ENCODE measurements around the gene TRIM32. TPM values are rescaled to one million over a fixed set of nuclear protein-coding genes. Genes with fewer than 3 reads are reported as not detected.

TRIM32 gene
- total RNA-seq, 1 donor from 2014 or later = 33.7 TPM

DNA sequence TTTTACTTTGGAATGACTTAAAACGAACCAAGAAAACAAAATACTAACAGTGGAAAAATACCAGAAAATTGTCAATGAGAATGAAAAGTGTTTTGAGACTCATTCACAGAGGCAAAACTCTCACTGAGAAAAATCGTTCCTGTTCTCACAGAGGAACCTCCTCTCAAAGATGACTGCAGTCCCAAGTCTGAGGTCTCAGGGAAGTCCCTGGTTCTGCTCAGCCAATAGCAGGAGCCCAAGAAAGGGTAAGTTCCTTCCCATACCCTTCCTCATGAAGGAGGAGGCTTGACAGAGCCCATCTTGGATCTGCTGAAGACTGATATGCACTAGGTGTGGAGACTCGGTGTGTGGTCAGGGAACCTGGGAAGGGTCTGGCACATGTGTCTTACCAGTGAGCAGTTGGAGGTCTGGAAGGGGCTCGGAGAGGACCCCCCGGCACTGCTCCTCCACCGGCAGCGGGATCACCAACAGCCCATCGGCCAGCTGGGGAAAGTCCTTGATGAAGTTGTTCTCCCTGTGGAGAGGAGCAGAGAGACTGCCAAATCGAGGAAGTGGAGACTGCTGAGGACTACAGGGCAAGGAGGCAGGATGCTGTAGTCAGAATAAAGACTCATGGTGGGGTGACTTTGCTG is 46.0 kb downstream of the TRIM32 start:
- TF ChIP-seq, protein P1, sequence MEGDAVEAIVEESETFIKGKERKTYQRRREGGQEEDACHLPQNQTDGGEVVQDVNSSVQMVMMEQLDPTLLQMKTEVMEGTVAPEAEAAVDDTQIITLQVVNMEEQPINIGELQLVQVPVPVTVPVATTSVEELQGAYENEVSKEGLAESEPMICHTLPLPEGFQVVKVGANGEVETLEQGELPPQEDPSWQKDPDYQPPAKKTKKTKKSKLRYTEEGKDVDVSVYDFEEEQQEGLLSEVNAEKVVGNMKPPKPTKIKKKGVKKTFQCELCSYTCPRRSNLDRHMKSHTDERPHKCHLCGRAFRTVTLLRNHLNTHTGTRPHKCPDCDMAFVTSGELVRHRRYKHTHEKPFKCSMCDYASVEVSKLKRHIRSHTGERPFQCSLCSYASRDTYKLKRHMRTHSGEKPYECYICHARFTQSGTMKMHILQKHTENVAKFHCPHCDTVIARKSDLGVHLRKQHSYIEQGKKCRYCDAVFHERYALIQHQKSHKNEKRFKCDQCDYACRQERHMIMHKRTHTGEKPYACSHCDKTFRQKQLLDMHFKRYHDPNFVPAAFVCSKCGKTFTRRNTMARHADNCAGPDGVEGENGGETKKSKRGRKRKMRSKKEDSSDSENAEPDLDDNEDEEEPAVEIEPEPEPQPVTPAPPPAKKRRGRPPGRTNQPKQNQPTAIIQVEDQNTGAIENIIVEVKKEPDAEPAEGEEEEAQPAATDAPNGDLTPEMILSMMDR (IDR thresholded peaks at IDR 0.05; ENCODE audit: insufficient read depth, low read depth, low read length) = no peak
- TF ChIP-seq EZH2 (IDR thresholded peaks at IDR 0.05; ENCODE audit: insufficient read depth, low read length) = no peak
- no peak for FAIRE-seq

DNA sequence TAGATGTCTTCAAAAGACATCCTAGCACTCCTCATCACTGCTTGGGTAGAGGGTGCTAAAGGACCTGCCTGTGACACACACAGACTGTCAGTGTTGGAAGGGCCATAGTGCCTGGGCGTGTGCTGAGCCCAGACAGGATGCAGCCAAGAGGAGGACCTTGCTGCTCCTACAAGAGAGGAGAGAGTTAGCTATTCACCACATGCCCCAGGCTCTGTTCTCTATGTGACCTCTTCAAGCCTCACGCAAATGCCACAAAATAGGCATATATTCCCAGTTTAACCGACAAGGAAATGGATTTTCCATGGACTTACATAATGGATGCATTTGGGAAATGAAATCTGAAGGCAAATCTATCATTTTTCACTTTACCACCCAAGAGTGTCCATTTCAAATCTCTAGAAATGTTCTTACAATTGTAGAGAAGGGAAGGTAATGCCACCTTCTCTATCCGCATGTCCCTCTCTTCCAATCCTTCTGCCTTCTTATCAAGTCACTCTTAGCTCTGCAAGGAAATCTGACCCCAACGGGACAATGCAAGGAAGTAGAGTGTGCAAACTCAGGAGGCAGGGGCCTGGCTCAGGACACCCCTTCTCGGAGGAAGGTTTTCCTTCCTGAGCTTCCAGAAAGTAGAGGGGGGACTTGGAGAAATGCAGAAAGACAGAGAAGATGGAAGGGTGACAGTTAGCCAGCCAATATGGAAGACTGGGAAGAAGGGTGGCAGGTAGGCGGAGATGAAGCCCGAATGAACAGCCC is 49.5 kb downstream of the TRIM32 start:
- no peak overlapping the region for H3K9ac ChIP-seq (ENCODE audit: low read length)
- DNase-seq (ENCODE audit: low read depth) (no peak), FAIRE-seq (no peak)
- H3K9me3 ChIP-seq (ENCODE audit: insufficient read depth, low read depth, low read length) = no peaks in the 10 kb centered on the region
- H3K4me1 Mint-ChIP-seq (ENCODE audit: low read depth, unreplicated experiment) = no peaks in the 10 kb centered on the region
- no peaks in the 10 kb centered on the region for H4K20me1 ChIP-seq (ENCODE audit: insufficient read depth, low read length)
- peak overlapping the region; percentile 63 for H2AFZ ChIP-seq (ENCODE audit: low read depth, low read length)
- no peaks in the 10 kb centered on the region for H3K36me3 ChIP-seq (ENCODE audit: insufficient read depth, low read length)
- peak overlapping the region; percentile 58 for H3K4me2 ChIP-seq (ENCODE audit: low read length)
- H3K4me3 Mint-ChIP-seq (ENCODE audit: unreplicated experiment) = no peak overlapping the region
- H3K27ac ChIP-seq (ENCODE audit: low read depth, low read length) = no peak overlapping the region
- TF ChIP-seq EZH2 (IDR thresholded peaks at IDR 0.05; ENCODE audit: insufficient read depth, low read length) = no peak
- TF ChIP-seq, protein P1 (IDR thresholded peaks at IDR 0.05; ENCODE audit: insufficient read depth, low read depth, low read length) = no peak
- H3K27me3 ChIP-seq (ENCODE audit: insufficient read depth, low read length) = no peaks in the 10 kb centered on the region
- peaks cover 2% of the 10 kb centered on the region for H3K36me3 Mint-ChIP-seq (ENCODE audit: low read depth, unreplicated experiment)
- peaks cover 4% of the 10 kb centered on the region for H3K27me3 Mint-ChIP-seq (ENCODE audit: low read depth, unreplicated experiment)
- no peaks in the 10 kb centered on the region for H3K9me3 Mint-ChIP-seq (ENCODE audit: unreplicated experiment)
- H3K4me1 ChIP-seq (ENCODE audit: insufficient read depth, low read length) = no peaks in the 10 kb centered on the region
- H3K79me2 ChIP-seq (ENCODE audit: insufficient read depth, low read length) = no peaks in the 10 kb centered on the region
- no peak overlapping the region for H3K4me3 ChIP-seq (ENCODE audit: insufficient read depth, low read depth, low read length)
- no peak overlapping the region for H3K27ac Mint-ChIP-seq (ENCODE audit: unreplicated experiment)

More for the DNA sequence above, 46.0 kb downstream of the TRIM32 start:
- no peak overlapping the region for H3K4me3 ChIP-seq (ENCODE audit: insufficient read depth, low read depth, low read length)
- H3K4me1 Mint-ChIP-seq (ENCODE audit: low read depth, unreplicated experiment) = no peaks in the 10 kb centered on the region
- H3K36me3 ChIP-seq (ENCODE audit: insufficient read depth, low read length) = no peaks in the 10 kb centered on the region
- H3K27ac Mint-ChIP-seq (ENCODE audit: unreplicated experiment) = no peak overlapping the region
- H3K4me3 Mint-ChIP-seq (ENCODE audit: unreplicated experiment) = no peak overlapping the region
- peaks cover 5% of the 10 kb centered on the region for H3K27me3 Mint-ChIP-seq (ENCODE audit: low read depth, unreplicated experiment)
- H3K79me2 ChIP-seq (ENCODE audit: insufficient read depth, low read length) = no peaks in the 10 kb centered on the region
- no peaks in the 10 kb centered on the region for H3K4me1 ChIP-seq (ENCODE audit: insufficient read depth, low read length)
- H3K9me3 Mint-ChIP-seq (ENCODE audit: unreplicated experiment) = no peaks in the 10 kb centered on the region
- no peaks in the 10 kb centered on the region for H4K20me1 ChIP-seq (ENCODE audit: insufficient read depth, low read length)
- H3K27ac ChIP-seq (ENCODE audit: low read depth, low read length) = no peak overlapping the region
- H3K4me2 ChIP-seq (ENCODE audit: low read length) = no peak overlapping the region
- peaks cover 2% of the 10 kb centered on the region for H3K36me3 Mint-ChIP-seq (ENCODE audit: low read depth, unreplicated experiment)
- no peaks in the 10 kb centered on the region for H3K9me3 ChIP-seq (ENCODE audit: insufficient read depth, low read depth, low read length)
- H3K27me3 ChIP-seq (ENCODE audit: insufficient read depth, low read length) = no peaks in the 10 kb centered on the region
- DNase-seq (ENCODE audit: low read depth) = no peak
- H2AFZ ChIP-seq (ENCODE audit: low read depth, low read length) = no peak overlapping the region
- H3K9ac ChIP-seq (ENCODE audit: low read length) = no peak overlapping the region

DNA sequence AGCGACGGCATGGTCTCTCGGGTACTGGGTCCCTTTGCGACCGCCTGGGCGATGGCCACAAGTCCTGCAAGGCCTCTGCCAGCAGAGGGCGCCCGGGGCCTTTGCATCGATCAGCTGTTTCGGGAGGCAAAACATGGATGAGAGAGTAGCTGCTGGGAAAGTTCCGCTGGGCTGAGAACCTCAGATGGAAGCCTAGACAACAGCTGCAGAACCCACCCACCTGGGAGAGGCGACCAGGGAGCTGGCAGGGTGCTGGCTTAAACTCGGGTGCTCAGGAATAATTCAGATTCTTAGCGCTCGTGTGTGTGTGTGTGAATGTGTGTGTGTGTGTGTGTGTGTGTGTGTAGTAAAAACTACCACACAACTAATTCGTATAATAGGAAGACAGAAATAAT is 50.0 kb downstream of the TRIM32 start:
- H3K79me2 ChIP-seq (ENCODE audit: insufficient read depth, low read length) = no peaks in the 10 kb centered on the region
- peak; percentile 36 for DNase-seq (ENCODE audit: low read depth)
- peaks cover 2% of the 10 kb centered on the region for H3K36me3 Mint-ChIP-seq (ENCODE audit: low read depth, unreplicated experiment)
- H3K4me1 Mint-ChIP-seq (ENCODE audit: low read depth, unreplicated experiment) = no peaks in the 10 kb centered on the region
- H2AFZ ChIP-seq (ENCODE audit: low read depth, low read length) = peak overlapping the region; percentile 63
- H3K27ac ChIP-seq (ENCODE audit: low read depth, low read length) = no peak overlapping the region
- no peak overlapping the region for H3K9ac ChIP-seq (ENCODE audit: low read length)
- peaks cover 6% of the 10 kb centered on the region for H3K27me3 Mint-ChIP-seq (ENCODE audit: low read depth, unreplicated experiment)
- H3K9me3 Mint-ChIP-seq (ENCODE audit: unreplicated experiment) = no peaks in the 10 kb centered on the region
- TF ChIP-seq EZH2 (IDR thresholded peaks at IDR 0.05; ENCODE audit: insufficient read depth, low read length) = no peak
- TF ChIP-seq, protein P1 (IDR thresholded peaks at IDR 0.05; ENCODE audit: insufficient read depth, low read depth, low read length) = peak; percentile 76
- no peaks in the 10 kb centered on the region for H3K27me3 ChIP-seq (ENCODE audit: insufficient read depth, low read length)
- no peak for FAIRE-seq
- no peaks in the 10 kb centered on the region for H3K4me1 ChIP-seq (ENCODE audit: insufficient read depth, low read length)
- no peaks in the 10 kb centered on the region for H3K9me3 ChIP-seq (ENCODE audit: insufficient read depth, low read depth, low read length)
- peak overlapping the region; percentile 58 for H3K4me2 ChIP-seq (ENCODE audit: low read length)
- H3K4me3 Mint-ChIP-seq (ENCODE audit: unreplicated experiment) = no peak overlapping the region
- no peaks in the 10 kb centered on the region for H3K36me3 ChIP-seq (ENCODE audit: insufficient read depth, low read length)
- no peaks in the 10 kb centered on the region for H4K20me1 ChIP-seq (ENCODE audit: insufficient read depth, low read length)
- H3K27ac Mint-ChIP-seq (ENCODE audit: unreplicated experiment) = no peak overlapping the region
- no peak overlapping the region for H3K4me3 ChIP-seq (ENCODE audit: insufficient read depth, low read depth, low read length)

All from astrocyte (in vitro differentiated cells and primary cell).